ENCODE measurements around the gene ACY1.

Gene ACY1

DNA sequence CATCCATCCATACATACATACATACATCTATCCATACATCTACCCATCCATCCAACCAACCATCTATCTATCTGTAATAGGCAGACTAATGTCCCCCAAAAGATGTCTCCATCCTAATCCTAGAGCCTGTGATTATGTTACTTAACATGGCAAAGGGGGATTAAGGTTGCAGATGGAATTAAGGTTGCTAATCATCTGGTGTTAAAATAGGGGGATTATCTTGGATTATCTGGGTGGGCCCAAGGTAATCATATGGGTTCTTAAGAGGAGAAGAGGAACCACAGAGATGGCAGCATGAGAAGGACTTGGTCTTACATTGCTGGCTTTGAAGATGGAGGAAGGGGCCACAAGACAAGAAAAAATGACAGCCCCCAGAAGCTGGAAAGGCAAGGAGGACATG lies 27.1 kb downstream of the ACY1 start:
- no peak for DNase-seq

DNA sequence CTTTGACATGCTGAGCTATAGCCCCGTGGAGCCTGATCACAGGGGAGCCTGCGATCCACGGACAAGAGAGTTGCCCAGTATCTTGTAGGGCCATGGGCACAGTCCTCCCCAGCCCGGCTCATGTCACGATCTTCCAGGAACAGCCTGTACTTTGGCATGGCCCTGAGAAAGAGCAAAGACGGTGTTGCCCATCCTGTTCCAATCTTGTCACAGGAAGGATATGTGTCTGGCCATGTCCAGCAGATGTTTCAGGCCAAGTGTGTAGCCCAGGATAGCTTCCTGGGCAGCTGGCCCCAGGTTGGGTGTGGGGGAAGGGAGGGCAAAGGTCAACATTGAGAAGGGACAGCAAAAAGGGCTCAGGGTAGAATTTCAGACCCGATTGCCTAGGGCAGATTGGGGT lies 29.4 kb downstream of the ACY1 start:
- no peak for DNase-seq

DNA sequence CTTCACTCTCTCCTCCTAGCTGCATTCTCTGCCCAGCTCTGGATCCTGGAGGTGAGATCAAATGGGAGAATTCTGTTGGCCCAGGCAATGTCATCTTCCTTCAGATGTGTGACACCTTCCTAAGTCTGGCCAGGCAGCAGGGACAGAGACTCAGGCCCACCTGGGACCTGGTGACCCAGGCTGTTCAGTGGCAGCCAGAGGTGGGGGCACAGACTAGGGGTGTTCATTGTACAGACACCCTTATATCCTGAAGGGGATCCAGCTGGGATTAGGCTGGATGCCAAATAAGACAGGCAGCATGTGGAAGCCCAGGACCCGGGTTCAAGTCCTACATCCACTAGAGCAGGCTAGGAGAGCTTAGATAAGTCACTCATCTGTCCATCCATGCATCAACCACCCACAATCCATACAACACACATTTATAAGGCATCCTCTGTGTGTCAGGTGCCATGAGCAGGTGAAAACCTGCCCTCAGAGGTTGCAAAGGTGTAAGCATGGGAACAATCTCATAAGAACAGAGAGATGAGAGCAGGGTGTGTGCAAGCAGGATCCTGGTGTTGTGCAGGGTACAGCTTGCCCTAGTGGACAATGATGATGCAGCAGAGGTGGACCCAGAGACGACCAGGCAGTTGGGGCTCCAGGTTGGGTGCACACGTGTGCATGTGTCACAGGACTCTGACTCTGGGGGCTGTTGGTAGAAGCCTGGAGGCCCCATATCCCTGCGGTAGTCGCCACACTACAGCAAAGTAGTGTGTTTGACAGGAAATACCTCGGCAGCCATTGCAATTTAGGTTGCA lies 30.7 kb downstream of the ACY1 start:
- no peak for DNase-seq

DNA sequence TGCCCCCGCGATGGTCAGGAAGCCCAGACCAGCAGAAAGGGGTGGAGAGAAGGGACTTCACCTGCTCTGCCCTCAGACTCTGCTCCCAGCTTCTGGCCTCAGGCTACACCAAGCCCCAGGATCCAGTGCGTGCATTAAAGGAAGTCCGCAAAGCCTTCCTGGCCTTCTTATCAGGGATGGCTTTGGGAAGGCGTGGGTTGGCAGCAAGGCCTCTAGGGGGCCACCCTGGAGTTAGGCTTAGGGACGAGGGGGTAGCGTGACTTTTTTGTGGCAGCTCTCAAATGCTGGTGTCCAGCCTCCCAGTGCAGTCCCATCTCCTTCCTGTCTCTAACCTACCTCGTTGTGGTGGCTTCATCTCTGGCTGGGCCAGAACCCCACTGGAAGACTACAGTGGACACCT lies 31.3 kb downstream of the ACY1 start:
- no peak for DNase-seq

DNA sequence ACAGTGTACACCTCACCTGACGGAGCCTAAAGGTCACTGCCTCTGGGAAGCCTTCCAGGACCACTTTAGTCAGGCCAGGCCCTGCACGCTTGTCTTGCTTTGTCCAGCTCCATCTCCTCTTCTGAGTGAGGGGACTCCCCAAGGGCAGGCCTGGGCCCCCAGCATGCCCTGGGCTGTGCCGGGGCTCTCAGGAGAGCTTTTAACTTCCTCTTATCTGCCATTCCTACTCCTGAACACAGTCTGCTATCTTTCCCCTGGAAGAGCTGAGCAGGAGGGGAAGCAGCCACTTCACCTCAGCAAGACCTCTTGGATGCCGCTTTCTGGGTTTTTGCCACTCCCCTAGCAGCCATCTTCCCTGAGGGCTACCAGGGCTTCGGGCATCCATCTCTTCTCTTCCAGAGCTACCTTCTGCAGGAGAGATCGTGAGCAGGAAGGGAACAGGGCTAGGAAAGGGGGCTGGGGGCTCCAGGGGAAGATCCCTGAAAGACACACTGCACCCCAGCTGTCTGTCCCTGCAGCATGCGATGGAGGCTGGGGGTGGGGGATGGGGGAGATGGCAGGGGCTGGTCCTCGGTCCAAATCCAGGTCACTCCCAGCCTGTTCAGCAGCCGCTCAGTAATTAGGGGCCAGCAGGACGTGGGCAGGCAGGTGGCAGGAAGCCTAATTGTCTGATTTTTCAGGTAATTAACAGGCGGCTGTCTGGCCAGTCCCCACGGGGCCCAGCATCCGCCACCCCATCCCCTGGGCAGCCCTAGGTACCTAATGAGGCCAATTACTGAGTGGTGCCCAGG lies 32.3 kb downstream of the ACY1 start:
- no peak for DNase-seq

DNA sequence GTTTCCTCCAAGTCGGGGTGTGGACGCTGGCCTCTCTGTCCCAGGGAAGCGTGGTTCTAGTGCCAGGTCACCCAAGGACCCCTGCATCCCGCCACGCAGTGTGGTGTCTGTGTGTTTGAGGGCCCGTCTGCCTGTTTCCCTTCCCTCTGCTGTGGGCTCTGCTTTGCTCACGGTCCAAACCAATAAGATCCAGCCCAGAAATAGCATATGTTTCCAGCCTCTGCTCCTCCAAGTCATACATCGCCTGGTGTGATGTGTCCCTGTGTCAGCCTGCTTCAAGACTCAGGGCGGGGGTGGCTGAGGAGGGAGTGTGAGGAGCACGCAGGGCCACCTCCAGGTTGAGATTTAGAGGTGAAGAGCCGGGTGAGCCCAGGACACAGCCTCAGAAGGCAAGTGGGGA lies 34.3 kb downstream of the ACY1 start:
- DNase-seq = no peak

DNA sequence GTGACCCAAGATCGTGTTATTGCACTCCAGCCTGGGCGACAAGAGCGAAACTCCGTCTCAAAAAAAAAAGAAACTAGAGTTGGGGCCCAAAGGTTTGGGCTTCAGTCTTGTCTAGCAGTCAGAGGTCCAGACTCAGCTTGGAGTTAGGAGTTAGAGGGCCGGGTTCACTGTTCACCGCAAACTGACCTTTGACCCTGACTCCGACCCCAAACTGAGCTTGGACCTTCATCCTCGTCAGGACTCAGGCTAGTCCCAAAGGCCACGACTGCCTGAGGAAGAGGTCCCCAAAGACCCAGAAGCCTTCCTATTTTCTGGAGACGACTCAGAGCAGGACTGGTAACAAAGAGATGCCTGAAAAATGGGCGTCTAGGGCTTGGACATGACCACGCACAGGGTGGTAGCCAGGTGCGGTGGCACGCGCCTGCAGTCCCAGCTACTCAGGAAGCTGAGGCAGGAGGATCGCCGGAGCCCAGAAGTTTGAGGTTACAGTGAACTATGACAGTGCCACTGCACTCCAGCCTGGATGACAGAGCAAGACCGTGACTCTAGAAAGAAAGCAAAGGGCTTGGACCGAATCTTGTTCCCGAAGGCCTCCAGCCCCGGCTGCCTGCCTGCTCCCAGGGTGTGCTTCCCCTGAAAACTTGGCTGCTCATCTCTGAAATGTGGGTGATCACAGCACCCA lies 35.1 kb downstream of the ACY1 start:
- DNase-seq = no peak

DNA sequence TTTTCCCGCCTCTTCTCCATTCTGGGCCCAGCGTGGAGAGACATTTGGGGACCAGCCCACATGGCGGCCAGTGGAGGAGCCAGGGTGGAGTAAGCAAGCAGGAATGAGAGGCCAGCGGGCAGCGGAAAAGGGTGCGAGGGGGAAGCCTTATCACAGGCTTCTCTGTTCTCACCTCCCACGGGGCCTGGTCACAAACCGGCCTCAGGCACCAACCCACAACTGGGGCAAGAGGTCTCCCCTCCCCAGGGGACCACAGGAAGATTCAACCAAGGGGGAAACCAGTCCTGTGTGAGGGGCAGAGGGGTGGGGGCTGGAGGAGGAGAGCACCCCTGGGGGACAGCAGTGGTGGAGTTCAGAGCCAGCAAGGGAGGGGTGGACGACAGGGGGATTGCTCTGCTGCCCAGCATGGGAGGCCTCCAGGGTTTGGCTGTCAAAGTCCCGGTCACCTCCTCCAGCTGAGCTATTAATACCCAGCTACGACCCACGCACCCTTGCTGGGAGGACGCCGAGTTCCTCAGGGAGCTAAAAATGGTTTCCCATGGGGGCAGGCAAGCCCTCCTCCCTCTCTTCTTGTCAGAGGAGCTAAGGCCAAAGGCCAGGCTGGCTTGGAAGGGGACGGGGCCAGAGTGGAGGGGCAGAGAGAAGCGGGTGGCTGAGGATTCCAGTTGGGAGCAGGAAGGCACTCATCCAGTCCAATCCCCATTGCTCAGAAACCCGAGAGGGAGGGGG lies 36.2 kb downstream of the ACY1 start:
- no peak for DNase-seq

DNA sequence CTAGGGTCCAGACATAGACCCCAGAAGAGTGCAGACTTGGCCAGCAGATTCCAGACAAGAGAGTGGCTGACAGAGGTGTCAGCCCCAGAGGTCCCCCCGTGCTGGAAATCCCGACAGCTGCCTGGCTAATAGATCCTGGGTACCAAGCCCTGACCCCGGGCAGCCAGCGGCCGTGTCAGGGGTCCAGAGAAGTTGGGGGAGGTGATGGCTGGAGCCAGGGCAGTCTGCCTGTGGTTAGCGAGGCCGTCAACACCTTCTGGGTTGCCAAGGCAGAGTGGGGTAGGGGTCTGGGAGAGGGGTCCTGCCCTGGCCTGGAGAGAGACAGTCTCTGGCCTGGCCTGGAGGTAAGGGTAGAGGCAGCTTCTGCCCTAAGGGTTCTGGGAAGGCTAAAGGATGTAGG lies 37.5 kb downstream of the ACY1 start:
- DNase-seq = no peak

DNA sequence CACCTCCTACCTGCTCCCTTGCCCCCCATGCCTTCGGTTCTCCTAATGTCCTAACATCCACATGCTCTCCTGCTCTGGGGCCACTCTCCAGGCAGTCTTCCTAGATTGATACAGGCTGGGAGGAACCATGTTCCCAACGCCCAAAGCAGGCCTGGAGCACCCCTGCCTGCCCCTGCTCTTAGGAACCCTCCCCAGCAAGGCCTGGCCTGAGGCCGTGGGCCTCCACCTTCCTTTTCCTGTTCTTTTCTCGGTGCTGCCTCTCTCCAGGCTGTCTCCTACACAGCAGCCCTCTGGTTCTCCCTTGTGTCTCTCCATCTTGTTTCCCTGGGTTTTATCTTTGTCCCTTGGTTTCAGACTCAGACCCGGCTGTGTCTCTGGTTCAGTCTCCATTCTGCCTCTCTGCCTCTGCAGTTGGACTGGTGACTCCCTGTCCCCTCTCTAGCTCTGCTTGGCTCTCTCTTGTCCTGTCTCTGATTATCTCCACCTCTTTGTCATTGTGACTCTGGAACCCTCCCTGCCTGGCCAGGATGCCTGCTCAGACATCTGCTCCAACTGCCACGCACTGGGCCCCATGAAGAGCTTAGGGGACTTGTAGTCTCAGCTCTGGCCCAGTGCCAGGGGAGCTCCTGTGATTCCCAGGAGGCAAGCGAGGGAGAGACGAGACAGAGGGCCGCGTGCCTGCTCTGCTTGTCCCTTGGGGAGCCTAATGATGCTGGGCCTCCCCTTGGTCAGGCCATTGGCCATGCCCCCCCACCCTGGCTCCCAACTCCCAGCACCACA lies 38.3 kb downstream of the ACY1 start:
- DNase-seq = no peak

DNA sequence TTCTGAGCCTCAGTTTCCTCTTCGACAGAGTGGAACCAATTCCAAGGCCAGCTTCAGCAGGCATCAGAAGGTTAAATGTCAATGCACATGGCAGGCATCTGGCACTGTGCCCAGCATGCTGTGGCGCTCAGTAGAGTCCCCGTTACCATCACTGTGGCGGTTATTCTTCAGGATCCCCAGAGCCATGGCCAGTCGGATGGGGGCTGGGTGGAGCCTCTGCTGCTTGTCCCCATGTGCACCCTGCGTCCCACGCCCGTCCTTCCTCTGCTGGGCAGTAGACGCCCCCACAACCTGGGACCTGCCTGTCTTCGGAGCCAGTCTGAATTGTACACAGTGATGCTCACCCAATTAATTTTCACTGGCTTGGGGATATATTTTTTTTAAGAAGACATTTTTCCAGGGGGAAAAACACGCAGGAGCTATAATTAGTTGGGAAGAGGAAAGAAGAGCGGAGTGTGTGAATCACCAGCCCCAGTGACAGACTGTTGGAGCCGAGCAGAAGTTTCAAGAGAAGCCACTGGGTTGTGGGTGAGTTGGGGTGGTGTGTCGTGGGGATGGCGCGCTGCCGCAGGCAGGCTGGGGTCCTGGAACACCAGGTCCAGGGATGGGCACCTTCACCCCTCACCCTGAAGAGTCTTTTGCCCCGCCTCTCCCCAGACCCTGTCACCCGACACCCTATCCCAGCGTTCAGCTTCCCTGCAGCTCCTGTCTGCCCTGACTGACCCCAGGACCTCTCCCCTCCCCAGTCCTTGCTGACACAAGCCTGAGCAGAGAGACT lies 39.2 kb downstream of the ACY1 start:
- no peak for DNase-seq

DNA sequence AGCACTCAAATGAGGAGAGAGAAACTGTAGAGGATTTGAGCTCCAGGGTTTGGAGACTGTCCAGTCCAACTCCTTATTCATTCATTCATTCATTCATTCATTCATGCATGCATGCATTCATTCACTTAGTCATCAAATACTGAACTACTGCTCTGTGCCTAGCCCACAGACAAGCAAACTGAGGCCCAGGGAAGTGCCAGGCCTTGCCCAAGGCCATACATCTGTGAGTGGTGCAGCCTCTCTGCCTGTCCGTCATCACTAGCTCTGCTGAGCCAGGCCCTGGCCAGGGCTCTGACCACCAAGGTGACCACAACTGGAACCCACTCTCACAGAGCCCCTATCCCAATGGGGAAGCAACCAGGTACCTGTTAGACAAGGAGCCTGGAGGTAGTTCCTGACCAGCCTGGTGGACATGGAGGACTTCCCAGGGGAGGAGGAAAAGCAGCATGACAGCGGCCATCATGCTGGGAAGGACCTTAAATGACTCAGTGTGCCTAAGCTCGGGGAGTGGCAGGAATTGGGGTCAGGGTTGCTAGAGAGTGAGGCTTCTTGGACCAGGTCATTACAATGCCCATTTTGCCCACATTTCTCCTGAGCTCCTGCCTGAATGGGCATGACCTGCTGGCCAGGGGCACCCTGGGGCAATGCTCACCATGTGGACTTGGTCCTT lies 39.9 kb downstream of the ACY1 start:
- DNase-seq = no peak

DNA sequence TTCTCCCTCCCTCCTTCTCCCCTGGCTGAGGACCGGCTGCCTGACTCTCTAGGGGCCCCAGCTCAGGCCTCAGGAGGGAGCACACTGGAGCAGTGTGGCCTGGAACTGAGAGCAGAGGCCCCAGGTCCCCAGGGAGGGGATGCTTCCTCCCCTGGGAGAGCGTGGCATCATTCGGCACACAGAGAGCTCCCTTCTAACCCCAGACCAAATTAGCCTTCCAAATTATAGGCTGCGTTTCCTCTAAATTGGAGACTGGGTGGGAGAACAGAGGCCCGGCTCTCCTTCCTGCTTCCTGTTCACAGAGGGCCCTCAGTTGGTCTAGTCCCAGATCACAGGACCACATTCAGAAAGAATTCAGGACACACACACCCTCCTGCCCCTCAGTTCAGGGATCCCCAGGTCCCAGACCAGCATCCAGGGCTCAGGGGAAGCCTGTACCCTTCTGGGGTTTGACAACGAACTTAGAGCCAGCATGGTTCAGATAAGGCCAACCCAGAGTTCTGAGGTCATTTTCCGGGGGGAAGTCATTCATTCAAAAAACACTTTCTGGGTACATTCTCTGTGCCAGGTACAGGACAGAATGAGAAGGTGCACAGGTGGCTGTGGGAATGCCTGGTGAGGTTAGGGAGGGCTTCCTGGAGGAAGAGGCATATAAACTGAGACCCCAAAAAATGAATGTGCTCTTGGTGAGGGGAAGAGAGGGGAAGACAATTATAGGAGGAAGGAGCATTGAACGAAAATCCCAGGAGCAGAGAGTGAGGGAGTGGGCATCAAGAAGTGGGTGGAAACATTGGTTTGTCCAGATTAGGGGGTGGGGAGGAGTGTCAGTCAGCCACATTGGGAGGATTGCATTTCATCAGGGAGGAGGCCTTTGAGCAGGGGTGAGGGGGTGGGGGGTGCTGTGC lies 40.8 kb downstream of the ACY1 start:
- DNase-seq = no peak

DNA sequence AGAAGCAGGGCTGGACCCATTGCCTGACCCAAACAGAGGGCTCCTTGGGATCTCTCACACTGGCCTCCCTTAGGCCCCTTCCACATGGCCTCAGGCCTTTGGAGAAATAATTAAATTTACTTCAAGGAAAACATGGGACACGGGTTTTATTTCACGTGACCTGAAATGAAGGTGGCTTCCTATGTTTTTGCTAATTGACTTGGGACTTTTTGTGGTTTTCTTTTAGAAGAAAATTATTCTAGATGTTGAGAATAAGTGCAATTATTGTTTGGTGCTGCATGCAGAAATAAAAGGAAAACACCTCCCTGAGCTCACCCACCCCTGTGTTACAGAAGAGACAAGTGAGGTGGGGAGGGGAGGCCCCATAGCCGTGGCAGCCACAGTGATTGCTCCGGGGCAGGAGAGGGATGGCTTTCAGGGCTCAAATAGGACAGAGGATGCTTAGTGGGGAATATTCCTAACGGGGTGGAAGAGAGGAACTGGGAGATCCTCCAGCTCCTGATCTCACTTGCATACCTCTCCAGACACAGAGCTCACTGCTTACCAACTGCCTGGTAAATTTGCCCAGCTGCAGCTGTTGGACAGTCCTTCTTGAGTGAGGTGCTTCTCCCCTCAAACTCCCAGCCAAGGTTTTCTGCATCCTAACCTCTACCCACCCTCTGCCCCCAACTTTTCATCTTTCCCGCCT lies 41.6 kb downstream of the ACY1 start:
- no peak for DNase-seq

DNA sequence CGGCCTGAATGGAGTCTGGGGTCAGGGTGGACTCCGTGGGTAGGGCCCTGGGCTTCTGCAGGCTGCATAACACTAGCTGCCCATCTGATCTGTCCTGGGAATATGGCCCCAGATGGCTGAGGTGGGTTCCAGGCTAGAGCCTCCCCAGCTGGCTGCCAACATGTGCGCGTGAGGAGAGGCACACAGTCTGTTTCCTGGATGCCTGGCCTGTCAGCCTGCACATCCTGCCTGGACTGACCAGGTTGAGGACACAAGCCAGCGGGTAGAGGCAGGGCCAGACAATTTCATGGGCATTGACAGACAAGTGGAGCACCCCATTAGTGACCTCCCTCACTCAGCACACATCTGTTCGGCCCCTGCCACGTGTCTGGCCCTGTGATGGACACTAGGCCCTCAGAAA lies 42.1 kb downstream of the ACY1 start:
- no peak for DNase-seq

DNA sequence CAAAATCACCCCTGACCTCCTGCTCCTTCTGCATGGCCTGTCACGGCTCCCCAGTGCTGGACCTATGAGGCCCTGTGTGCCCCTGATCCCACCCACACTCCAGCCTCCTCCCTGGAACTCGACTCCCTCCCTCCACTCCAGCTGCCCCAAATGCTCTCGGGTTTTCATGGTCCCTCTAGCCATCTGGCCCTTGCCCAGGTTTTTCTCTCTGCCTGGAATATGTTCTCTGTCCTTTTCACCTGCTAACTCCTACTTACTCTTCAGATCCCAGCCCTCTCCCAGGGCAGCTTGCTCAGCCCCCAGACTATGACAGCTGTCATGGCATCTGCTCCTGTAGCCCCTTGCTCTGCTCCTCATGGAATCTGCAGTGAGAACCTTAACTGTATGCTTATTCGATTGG lies 42.7 kb downstream of the ACY1 start:
- no peak for DNase-seq

DNA sequence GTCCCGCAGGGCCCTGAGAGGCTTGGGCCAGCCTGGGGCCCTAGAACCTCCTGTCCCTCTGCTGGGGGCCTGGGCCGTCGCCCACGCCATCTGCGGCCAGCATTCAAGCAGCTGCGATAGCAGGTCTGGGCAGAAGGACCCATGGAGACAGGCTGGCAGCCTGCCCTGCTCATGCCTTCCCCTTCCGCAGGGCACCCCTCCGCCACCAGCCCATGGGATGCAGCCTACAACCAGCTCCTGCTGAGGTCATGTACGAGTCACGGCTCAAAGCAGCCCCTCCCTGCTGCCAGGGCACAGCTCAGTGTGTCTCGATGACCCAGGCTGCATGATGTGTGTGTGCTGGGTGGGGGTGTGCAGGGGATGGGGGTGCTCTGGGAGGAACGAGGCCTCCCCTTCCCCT lies 45.2 kb downstream of the ACY1 start:
- no peak for DNase-seq

DNA sequence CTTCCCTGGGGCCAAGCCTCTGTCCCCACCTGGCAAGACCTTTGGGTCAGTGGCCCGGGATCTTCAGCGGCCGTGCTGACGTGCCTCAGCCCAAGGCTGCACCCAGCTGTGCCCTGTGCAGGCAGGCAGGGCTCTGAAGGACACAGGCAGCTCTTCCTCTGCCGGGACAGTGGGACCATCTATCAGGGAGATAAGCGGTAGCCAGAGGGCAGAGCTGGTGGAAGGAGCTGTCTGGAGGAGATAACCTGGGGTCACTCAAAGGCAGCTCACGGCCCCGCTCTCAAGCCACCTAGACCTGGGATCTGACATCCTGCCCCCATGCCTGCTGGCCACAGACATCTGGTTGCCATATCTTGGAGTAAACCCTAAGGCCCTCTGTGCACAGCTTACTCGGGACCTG lies 45.7 kb downstream of the ACY1 start:
- DNase-seq = no peak

DNA sequence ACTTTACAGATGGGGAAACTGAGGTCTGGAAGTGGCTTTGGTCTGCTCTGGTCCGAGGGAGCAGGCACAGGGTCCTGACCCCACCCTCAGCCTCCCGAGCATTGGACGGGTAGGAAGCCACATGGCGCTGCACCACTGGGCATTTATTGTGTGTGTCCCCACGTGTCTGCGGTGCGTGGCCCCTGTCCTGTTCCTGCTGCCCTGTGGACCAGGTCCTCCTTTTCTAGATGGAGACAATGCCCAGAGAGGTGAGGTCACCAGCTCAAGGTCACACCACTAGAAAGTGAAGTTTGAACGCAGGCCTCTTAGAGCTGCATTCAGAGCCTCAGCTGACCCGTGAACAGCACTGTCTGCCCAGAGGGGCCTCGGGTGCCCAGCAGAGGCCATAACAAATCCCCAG lies 46.2 kb downstream of the ACY1 start:
- DNase-seq = no peak

Measured in NCI-H226 (cell line).